ENCODE measurements around the gene ASCL3.

GRCh38 chr11:8967184-8967583 is 24.4 kb upstream of the ASCL3 start:
- no peak for TF ChIP-seq CTCF (IDR thresholded peaks at IDR 0.05)
- TF ChIP-seq EP300 (IDR thresholded peaks at IDR 0.05) = no peak
- TF ChIP-seq POLR2A (IDR thresholded peaks at IDR 0.05) = no peak

Data from tibial nerve (tissue), 4 donors.